Inflammatory macrophage treated with lipopolysaccharide for 1 hour (primary cell): ENCODE results near the gene MAML1.

ENCODE experiments used
- DNase-seq, 2 donors: peaks; one replicate each; pipeline ENCODE4 v3.0.0-alpha.2; 2020 to 2022

The MAML1 gene

DNA sequence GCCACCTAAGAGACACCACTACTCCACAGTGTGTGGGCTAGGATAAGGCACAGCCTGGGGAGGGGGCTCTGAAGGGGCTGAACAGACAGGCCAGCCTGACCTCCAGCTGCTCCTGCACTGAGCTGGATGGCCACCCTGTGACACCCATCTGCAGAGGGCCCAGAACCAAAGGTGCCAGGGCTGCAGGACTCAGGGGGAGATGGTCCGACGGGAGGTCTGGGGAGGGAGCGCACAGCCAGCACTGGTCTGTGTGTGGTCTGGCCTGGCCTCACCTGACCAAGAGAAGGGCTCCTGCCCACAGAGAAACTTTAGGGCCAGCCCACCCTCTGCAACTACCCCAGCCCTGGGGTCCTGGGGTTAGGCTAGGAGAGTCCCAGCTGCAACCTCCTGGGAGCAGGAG, 62.0 kb downstream of the MAML1 start:
- DNase-seq, result no peak

- DNase-seq, result no peak
Observed at GRCh38 chr5:179795049-179795862, 62.6 kb downstream of the MAML1 start.

DNA sequence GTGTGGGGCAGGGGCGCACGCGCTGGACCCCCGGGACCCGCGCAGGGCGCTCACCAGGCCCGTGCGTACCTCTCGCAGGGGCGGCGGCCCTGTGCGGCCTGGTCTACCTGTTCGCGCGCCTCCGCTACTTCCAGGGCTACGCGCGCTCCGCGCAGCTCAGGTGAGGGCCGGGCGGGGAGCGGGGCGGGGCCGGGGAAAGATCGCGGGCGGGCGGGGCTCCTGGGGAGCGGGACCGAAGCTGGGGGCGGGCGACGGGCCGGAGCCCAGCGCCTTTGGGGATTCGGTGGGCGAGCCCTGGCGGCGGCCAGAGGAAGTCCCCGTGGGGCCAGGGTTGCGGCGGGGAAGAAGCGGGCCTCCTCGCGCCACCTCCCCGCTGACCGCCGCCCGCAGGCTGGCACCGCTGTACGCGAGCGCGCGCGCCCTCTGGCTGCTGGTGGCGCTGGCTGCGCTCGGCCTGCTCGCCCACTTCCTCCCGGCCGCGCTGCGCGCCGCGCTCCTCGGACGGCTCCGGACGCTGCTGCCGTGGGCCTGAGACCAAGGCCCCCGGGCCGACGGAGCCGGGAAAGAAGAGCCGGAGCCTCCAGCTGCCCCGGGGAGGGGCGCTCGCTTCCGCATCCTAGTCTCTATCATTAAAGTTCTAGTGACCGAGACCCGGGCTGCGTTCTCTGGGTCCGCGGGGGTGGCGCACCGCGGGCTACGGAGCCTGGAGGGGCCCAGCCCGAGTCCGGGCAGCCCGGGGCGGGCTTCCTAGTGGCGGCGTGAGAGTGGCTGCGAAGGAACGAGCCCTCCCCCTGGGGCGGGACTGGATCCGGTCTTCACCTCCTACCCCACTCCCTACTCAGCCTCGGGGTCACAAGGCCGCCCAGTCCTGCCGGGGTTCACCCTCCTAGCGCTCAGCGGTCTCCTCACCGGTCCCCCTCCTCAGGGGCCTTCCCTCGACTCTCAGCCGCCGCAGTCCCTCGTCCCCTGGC, 63.5 kb downstream of the MAML1 start:
- peak; percentile 75 to 82 for DNase-seq

GRCh38 chr5:179796877-179797608, 64.4 kb downstream of the MAML1 start:
- DNase-seq, result no peak

DNA sequence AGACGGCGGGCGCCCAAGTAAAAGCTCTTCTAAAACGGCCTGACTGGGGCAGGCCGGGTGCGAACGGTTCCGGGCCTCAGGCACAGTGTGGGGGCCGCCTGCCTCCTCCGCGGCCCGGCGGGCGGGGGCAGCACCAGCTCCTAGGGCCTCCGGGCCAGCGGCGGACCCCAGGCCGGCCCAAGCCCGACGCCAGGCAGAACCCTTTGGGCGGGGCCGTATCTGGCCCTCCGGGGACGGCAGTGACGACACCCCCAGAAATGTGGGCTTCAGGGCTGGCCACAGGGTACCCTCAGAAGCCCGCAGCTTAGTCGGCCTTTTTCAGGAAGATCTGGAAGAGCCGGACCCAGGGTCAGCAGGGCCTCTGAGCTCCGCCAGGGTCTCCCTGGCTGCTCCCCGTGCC, 65.1 kb downstream of the MAML1 start:
- no peak for DNase-seq

GRCh38 chr5:179798144-179798770, 65.6 kb downstream of the MAML1 start:
- no peak for DNase-seq

DNA sequence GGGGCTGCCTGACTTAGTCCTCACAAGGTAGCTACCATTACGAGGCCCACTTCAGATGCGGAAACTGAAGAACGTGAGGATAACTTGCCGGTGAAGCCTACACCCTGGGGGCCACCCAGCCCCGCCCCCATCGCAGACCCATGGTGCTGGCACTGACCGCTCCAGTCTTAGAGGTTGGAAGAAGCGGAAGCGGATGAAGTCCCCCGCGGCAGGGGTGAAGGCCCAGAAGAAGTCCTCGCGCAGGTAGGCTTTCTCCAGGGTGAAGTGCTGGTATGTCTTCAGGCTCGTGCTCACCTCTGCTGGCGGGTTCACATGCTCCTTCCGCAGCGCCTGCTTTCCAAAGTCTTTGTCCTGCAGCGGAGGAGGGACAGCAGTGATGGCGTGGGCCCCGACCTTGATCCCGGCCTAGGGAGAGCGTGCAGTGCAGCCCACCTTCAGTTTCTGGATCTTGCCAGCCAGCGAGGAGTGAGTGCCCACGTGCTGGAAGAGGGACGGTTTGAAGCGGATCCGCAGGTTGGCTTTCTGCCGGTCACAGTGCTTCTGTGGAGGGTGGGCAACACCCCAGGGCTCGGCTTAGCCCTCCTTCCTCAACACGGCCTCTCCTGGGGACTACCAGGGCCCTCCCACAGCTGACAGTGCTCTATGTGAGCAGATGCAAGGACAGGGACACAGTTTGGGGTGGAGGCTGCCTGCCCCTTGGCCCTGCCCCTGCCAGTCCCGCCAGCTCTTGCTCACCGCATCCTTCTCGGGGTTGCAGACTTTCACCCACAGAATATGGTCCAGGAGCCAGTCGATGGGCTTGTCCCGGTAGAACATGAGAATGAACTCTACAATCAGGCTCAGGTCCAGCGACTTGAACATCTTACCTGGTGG, 66.4 kb downstream of the MAML1 start:
- no peak for DNase-seq

- no peak for DNase-seq
Observed at GRCh38 chr5:179799644-179799973, 67.0 kb downstream of the MAML1 start.

DNA sequence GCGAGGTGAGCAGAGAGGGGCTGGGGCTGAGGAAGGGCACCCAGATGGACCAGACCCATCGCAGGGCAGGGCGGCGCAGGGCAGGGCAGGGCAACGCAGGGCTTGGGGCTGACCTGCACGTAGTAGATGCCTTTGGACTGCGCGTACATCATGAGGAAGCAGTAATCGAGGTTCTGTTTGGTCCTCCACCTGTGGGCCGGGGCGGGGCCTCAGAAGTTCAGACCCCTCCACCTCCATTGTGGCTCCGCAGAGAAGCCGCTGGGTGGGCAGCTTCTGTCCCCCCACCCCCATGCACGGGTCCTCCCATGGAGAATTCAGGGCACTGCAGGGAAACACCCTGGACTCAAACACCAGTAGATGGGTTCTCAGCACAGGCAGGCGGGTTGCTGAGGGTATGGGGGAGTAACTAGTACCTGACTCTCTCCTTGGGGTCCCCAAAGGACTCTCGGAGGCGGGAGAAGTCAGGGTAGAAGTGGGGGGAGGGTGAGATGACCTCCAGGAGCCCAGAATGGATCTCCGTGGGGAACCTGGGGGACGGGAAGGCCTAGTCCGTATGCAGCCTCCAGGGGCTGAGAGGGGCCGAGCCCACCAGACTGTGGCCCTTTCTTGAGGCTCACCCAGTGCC, 67.6 kb downstream of the MAML1 start:
- no peak for DNase-seq

- no peak for DNase-seq
Observed at GRCh38 chr5:179800696-179801201, 68.1 kb downstream of the MAML1 start.

- DNase-seq, result peak; percentile 50 to 85
Observed at GRCh38 chr5:179801304-179802206, 68.9 kb downstream of the MAML1 start.

DNA sequence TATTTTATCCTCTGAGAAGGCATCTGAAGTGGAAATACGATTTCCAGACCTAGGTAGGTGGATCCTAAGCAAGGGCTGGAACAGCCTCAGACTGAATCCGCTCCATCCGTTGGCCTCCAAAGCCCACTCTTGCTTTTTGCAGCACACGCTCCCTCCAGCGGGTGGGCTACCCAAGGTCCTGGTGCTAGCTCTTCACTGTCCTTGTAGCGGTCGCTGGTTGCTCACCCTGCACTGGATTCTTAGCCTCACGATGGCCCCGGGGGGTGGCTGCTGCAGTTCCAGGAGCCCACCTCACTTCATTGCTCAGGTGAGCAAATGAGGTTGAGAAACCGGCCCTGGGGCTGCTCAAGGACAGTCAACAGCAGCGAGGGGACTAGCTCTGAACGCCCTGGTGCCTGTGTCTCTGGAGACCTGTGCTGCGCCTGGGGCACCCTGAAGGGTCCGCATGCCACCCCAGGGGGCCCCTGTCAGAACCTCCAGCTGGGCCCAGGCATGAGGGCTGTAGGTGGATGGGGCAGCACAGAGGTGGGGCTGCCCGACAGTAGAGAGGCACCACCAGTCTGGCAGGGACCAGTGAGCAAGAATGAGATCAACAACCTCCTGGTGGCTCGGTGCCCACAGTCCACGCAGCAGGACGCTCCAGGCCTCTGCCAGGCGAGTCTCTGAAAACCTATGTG, 69.7 kb downstream of the MAML1 start:
- DNase-seq, result no peak

- DNase-seq, result no peak
Observed at GRCh38 chr5:179802950-179803562, 70.4 kb downstream of the MAML1 start.

DNA sequence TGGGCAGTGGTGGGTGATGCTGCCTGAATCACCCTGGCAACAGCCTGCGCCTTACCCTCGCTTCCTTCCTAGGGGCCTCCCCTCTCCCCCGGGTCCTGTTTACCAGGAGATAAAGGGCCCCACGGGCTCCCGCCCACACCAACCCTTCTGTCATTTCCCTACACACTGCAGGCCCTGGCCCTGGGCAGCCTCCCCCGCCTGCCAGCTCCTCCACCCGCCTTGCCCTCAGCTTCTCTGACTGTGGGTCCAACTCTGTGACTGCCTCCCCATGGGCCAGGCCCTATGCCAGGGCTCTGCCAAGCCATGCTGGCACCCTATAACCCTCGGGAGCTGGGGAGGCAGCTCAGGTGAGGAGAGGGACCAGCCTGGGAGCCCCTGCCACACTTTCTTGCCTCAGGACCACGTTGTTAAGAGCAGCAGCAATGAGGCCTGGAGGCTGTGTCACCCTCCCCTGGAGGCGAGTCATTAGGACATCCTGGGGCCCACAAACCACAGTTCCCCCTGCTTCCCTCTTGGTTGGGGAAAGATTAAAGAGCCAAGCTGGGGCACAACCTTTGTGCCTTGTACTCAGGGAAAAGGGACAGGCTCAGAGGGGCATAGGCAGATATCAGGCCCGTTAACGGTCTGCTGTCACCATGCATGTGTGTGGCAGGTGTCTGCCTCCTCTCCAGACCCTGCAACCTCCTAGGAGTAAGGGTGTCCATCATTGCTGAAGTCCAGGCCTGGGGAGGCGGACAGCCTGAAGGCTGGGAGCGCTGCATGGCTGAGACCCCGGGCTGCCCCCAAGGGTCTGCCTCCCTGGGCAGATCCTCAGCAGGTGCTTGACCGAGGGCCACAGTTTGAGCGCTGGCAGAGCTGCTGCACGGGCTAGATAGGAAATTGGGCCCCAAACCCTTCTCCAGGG, 71.3 kb downstream of the MAML1 start:
- peak; percentile 74 to 76 for DNase-seq

- no peak for DNase-seq
Observed at GRCh38 chr5:179804555-179804947, 71.9 kb downstream of the MAML1 start.

- no peak for DNase-seq
Observed at GRCh38 chr5:179805070-179805528, 72.5 kb downstream of the MAML1 start.

- peak in 1 of 2 donors; percentile 40 for DNase-seq
Observed at GRCh38 chr5:179805529-179806249, 73.1 kb downstream of the MAML1 start.
